GM23248 (cell line): ENCODE results near the gene SLC35A2.

ENCODE experiments used
- EZH2 ChIP-seq: fragments of 200-600 bp; sonication (generic); IDR thresholded peaks from 2 replicates; pipeline ENCODE4 v1.6.1; 2018; ENCODE audit warnings: antibody characterized with exemption, mild to moderate bottlenecking; ENCODE audit not compliant: insufficient read depth, poor library complexity, severe bottlenecking
- EZH2phosphoT487 ChIP-seq: fragments of 200-600 bp; sonication (generic); IDR thresholded peaks from 2 replicates; pipeline ENCODE4 v1.6.1; 2018; ENCODE audit warnings: antibody characterized with exemption, moderate library complexity, mild to moderate bottlenecking, low read depth; ENCODE audit not compliant: insufficient read depth

GRCh38 chrX:48896611-48897011 is 14.8 kb downstream of the SLC35A2 start:
- TF ChIP-seq EZH2phosphoT487 (no peak), EZH2 (no peak)
